Central memory CD8-positive, alpha-beta T cell (primary cell): ENCODE measurements around the gene PDE4D.

Source experiments
- ATAC-seq: fragments of 150-1000 bp; cut with Tn5 transposase; replicated peaks from 2 replicates; pipeline ENCODE4 v1.10.0; 2022; ENCODE audit warnings: mild to moderate bottlenecking, moderate FRiP score, moderate number of reproducible peaks; ENCODE audit not compliant: poor library complexity, severe bottlenecking; ENCODE audit errors: extremely low read depth
- DNase-seq, 2 donors: peaks; one replicate each; pipeline ENCODE4 v3.0.0; 2021; ENCODE audit warnings: low spot score in 2 of 2
- H3K27ac Mint-ChIP-seq: one replicate; pipeline ENCODE4 v1.8.0; 2022; ENCODE audit warnings: low read depth, mild to moderate bottlenecking, moderate library complexity, mixed read lengths
- H3K27me3 Mint-ChIP-seq: one replicate; pipeline ENCODE4 v1.8.0; 2022; ENCODE audit warnings: mixed read lengths
- H3K36me3 Mint-ChIP-seq: one replicate; pipeline ENCODE4 v1.8.0; 2022; ENCODE audit warnings: mild to moderate bottlenecking, moderate library complexity, mixed read lengths; ENCODE audit not compliant: insufficient read depth
- H3K4me1 Mint-ChIP-seq: one replicate; pipeline ENCODE4 v1.8.0; 2022; ENCODE audit warnings: mixed read lengths
- H3K4me3 Mint-ChIP-seq: one replicate; pipeline ENCODE4 v1.8.0; 2022; ENCODE audit warnings: mild to moderate bottlenecking, moderate library complexity, mixed read lengths
- H3K9me3 Mint-ChIP-seq: one replicate; pipeline ENCODE4 v1.8.0; 2022; ENCODE audit warnings: mixed read lengths

The PDE4D gene

GRCh38 chr5:59487772-59488729 lies 405.5 kb downstream of the PDE4D start:
- Mint-ChIP-seq H3K27ac (no peak overlapping the region), H3K9me3 (no peaks in the 10 kb centered on the region), H3K4me3 (no peak overlapping the region), H3K36me3 (no peaks in the 10 kb centered on the region), H3K4me1 (no peaks in the 10 kb centered on the region), H3K27me3 (no peaks in the 10 kb centered on the region)
- DNase-seq = no peak
- no peak for ATAC-seq

DNA sequence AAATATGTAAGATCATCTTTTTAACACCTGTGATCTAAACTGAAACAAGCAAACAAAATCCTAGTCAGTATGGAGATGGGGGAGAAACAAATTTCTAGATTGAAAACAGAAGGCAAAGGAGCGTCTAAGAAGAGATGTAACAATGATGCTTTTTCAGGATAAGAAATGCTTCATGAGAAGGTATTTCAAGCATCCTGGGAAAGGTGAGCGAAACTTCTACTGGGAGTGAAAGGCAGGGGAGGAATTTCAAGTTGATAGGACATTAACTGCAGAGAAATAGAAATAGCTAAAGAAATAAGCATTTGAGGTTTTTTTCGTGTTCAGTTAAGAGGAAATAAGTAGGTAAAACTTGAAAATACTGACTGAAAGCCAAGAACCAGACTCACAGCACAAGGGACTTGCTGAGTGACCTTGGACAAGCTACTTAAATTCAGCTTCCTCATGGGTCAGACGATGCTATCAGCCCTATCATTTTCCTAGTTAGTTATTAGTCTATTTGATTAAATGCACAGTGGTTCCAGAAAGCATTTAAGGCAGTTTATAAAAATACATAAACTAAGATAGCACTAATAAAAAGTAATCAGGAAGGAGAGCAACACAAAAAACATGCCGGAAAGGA lies 406.3 kb downstream of the PDE4D start:
- H3K36me3 Mint-ChIP-seq = peaks cover 1% of the 10 kb centered on the region
- H3K4me3 Mint-ChIP-seq = no peak overlapping the region
- H3K27me3 Mint-ChIP-seq = no peaks in the 10 kb centered on the region
- DNase-seq (no peak), ATAC-seq (no peak)
- H3K4me1 Mint-ChIP-seq = no peaks in the 10 kb centered on the region
- H3K9me3 Mint-ChIP-seq = no peaks in the 10 kb centered on the region
- no peak overlapping the region for H3K27ac Mint-ChIP-seq

DNA sequence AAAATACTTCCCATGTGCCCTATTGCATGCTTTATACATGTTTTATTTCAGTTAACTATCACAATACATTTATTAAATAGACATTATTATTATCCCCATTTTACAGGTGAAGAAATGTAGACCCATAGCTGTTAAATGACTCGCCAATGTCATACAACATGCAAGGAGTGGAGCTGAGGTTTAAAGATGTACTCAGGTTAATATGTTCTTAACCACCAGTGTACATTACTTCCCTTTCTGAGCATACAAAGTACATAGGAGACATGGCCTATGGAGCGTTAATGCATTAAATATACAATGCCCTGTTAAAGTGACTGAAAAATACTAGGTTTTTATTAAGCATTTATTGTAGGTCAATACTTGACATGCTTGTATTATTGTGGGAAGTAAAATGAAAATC lies 407.0 kb downstream of the PDE4D start:
- ATAC-seq (no peak), DNase-seq (no peak)
- Mint-ChIP-seq H3K4me1 (no peaks in the 10 kb centered on the region), H3K36me3 (peaks cover 2% of the 10 kb centered on the region), H3K27ac (no peak overlapping the region), H3K9me3 (no peaks in the 10 kb centered on the region), H3K4me3 (no peak overlapping the region), H3K27me3 (no peaks in the 10 kb centered on the region)

- Mint-ChIP-seq H3K4me3 (no peak overlapping the region), H3K9me3 (no peaks in the 10 kb centered on the region), H3K36me3 (peaks cover 2% of the 10 kb centered on the region), H3K27ac (no peak overlapping the region), H3K27me3 (no peaks in the 10 kb centered on the region), H3K4me1 (no peaks in the 10 kb centered on the region)
- DNase-seq (no peak), ATAC-seq (no peak)
These were observed 407.7 kb downstream of the PDE4D start for GRCh38 chr5:59485629-59486439.

- Mint-ChIP-seq H3K9me3 (no peaks in the 10 kb centered on the region), H3K27me3 (no peaks in the 10 kb centered on the region), H3K4me1 (no peaks in the 10 kb centered on the region), H3K4me3 (no peak overlapping the region), H3K36me3 (peaks cover 2% of the 10 kb centered on the region), H3K27ac (no peak overlapping the region)
- no peak for DNase-seq
- no peak for ATAC-seq
These were observed 408.4 kb downstream of the PDE4D start for GRCh38 chr5:59485107-59485506.

- no peaks in the 10 kb centered on the region for H3K9me3 Mint-ChIP-seq
- no peak overlapping the region for H3K4me3 Mint-ChIP-seq
- DNase-seq (no peak), ATAC-seq (no peak)
- H3K4me1 Mint-ChIP-seq = no peaks in the 10 kb centered on the region
- no peaks in the 10 kb centered on the region for H3K27me3 Mint-ChIP-seq
- H3K27ac Mint-ChIP-seq = no peak overlapping the region
- peaks cover 2% of the 10 kb centered on the region for H3K36me3 Mint-ChIP-seq
These were observed 408.9 kb downstream of the PDE4D start for GRCh38 chr5:59484618-59485017.

DNA sequence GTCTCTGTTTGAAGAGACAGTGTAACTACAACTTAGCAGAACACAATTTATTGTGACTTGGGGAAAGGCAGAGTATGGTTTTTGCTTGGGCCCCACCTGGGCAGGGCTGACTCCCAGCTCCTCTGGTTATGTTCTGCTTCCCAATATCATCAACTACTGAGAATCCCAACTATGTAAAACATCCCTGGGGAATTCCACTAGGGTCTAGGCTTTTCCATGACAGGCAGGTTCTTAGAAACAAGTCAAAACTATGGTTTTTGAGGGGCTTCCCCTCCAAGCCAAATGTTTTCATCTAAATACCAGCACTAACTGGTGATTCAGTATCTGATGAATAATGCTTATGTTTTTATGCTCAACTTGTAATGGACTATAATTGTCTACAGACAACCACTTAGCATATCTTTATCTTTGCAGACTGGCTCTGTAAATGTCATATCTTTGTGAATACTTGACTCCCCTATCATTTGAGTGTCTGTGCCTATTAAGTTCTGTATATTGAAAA lies 409.5 kb downstream of the PDE4D start:
- H3K4me3 Mint-ChIP-seq = no peak overlapping the region
- no peaks in the 10 kb centered on the region for H3K4me1 Mint-ChIP-seq
- H3K27ac Mint-ChIP-seq = no peak overlapping the region
- peaks cover 2% of the 10 kb centered on the region for H3K36me3 Mint-ChIP-seq
- no peak for DNase-seq
- no peaks in the 10 kb centered on the region for H3K27me3 Mint-ChIP-seq
- no peaks in the 10 kb centered on the region for H3K9me3 Mint-ChIP-seq
- no peak for ATAC-seq

DNA sequence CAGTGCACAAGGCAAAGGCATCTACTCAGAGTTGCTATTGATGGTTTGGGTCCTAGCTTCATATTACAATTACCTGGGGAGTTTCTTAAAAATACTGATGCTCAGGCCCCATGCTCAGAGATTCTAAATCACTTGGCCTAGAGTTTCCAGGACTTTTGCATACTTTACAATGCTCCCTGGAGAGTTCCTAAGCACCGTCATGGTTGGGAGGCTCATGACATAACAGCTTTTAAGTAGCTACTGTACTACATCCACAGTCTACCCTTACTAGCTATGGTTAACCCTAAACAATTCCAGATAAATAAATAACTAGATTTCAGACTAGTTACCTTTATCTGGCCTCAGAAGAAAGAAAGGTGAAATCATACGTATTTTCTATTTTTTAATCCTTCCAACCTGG lies 414.4 kb downstream of the PDE4D start:
- H3K9me3 Mint-ChIP-seq = no peaks in the 10 kb centered on the region
- peaks cover 2% of the 10 kb centered on the region for H3K36me3 Mint-ChIP-seq
- no peaks in the 10 kb centered on the region for H3K4me1 Mint-ChIP-seq
- DNase-seq (no peak), ATAC-seq (no peak)
- no peaks in the 10 kb centered on the region for H3K27me3 Mint-ChIP-seq
- no peak overlapping the region for H3K27ac Mint-ChIP-seq
- H3K4me3 Mint-ChIP-seq = no peak overlapping the region

DNA sequence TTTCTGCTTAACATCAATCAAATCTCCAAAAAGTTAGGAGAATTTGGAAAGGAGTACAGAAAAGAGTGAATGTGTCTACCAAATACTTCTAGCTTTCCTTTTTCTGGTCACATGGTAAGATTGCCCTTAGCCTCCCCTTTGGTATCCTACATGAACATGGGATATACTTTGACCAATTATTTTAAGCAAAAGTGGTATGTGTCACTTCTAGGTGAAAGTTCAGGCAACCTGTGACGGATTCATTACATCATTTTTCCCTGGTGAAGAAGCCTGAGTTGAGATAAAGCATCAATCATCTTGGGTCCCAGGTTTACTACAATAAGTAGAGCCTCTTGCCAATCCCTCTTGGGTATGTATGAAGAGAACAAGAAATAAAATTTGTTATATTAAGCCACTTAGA lies 419.2 kb downstream of the PDE4D start:
- Mint-ChIP-seq H3K4me1 (no peaks in the 10 kb centered on the region), H3K27ac (no peak overlapping the region), H3K9me3 (no peaks in the 10 kb centered on the region), H3K36me3 (no peaks in the 10 kb centered on the region), H3K4me3 (no peak overlapping the region), H3K27me3 (no peaks in the 10 kb centered on the region)
- ATAC-seq = no peak
- no peak for DNase-seq

DNA sequence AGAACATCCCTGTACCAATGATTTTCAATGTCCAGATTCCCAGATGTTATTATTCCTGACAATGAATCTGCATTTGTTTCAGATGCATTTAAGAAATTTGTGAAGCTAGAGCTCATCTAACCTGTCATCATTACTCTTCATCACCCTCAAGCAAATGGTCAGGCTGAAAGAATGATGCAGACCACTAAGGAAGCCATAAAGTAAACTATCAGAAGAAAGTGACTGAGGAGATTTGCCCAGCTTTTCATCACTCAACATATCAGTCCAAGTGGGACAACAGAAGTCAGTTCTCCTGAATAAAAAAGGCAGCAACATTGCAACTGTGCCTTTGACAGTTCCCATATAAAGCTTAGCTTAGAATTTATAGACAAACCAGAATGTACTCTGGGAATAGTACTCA lies 419.9 kb downstream of the PDE4D start:
- no peaks in the 10 kb centered on the region for H3K9me3 Mint-ChIP-seq
- no peaks in the 10 kb centered on the region for H3K4me1 Mint-ChIP-seq
- H3K36me3 Mint-ChIP-seq = no peaks in the 10 kb centered on the region
- H3K27ac Mint-ChIP-seq = no peak overlapping the region
- H3K27me3 Mint-ChIP-seq = no peaks in the 10 kb centered on the region
- DNase-seq (no peak), ATAC-seq (no peak)
- no peak overlapping the region for H3K4me3 Mint-ChIP-seq

DNA sequence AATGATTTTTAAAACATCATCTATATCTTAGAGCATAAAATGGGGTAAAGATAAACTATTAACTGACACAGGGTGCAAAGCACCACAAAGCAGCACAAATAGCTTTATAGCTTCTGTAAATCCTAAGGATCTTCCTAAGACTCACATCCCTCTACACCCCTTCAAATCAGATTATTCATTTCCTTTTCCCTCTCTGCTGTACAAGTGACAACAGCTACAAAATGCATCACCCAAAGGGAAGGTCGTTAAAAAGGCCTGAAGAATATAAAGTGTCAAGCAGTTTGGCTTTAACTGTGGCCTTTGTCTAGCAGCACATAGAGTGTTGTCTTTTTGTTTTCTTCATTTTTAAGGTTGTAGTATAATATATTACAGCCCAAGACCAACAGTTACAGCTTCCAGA lies 422.1 kb downstream of the PDE4D start:
- Mint-ChIP-seq H3K4me1 (no peaks in the 10 kb centered on the region), H3K36me3 (no peaks in the 10 kb centered on the region), H3K9me3 (no peaks in the 10 kb centered on the region), H3K4me3 (no peak overlapping the region), H3K27me3 (no peaks in the 10 kb centered on the region), H3K27ac (no peak overlapping the region)
- ATAC-seq (no peak), DNase-seq (no peak)

DNA sequence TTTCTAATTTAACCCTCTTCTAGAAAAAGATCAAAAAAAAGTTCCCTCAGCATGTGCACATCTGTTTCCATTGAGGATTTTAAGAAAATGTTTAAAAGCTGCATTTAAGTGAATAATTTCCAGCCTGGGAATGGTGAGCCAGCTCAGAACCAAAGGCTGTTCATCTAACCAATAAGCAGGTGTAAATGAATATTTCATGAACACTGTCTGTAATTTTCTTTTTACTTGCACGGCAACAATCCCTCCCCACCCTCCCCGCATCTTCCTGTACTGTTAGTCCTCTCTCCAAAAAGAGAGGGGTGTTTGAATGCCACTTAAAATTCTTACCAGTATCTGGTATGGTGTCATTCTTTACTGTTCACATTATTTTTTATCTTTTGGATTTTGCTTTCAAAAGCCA lies 425.6 kb downstream of the PDE4D start:
- Mint-ChIP-seq H3K27ac (no peak overlapping the region), H3K4me1 (no peaks in the 10 kb centered on the region), H3K36me3 (no peaks in the 10 kb centered on the region), H3K27me3 (no peaks in the 10 kb centered on the region), H3K4me3 (no peak overlapping the region), H3K9me3 (no peaks in the 10 kb centered on the region)
- ATAC-seq (no peak), DNase-seq (no peak)
